Stimulated activated CD8-positive, alpha-beta memory T cell treated with anti-CD3 and anti-CD28 coated beads, Interleukin-12 subunit alpha, Interleukin-12 subunit beta, amount 100 ng/mL, for 24 hours (primary cell): ENCODE data around the gene GNAZ.
"Not testable (repeated sequence)": the region's sequence is repeated elsewhere in the genome, so short reads cannot be mapped to it uniquely, and the experiment has no call there.

Source experiments
- DNase-seq: peaks from one replicate; pipeline ENCODE4 v3.0.0-alpha.2; 2020; ENCODE audit errors: extremely low read depth

Gene GNAZ

GRCh38 chr22:23044570-23044969, 25.7 kb upstream of the GNAZ start:
- no peak for DNase-seq

GRCh38 chr22:23045461-23045860, 24.9 kb upstream of the GNAZ start:
- no peak for DNase-seq

- DNase-seq = no peak
Measured at GRCh38 chr22:23047265-23047664, 23.1 kb upstream of the GNAZ start.

- DNase-seq = no peak
Measured at GRCh38 chr22:23047742-23048141, 22.6 kb upstream of the GNAZ start.

GRCh38 chr22:23050546-23050945, 19.8 kb upstream of the GNAZ start:
- not testable (repeated sequence) for DNase-seq

- no peak for DNase-seq
Measured at GRCh38 chr22:23053051-23053707, 17.1 kb upstream of the GNAZ start.

GRCh38 chr22:23053912-23054530, 16.3 kb upstream of the GNAZ start:
- DNase-seq = no peak

- no peak for DNase-seq
Measured at GRCh38 chr22:23054531-23055257, 15.6 kb upstream of the GNAZ start.

GRCh38 chr22:23055449-23056179, 14.7 kb upstream of the GNAZ start:
- no peak for DNase-seq

GRCh38 chr22:23057331-23057730, 13.0 kb upstream of the GNAZ start:
- no peak for DNase-seq

GRCh38 chr22:23058063-23058462, 12.3 kb upstream of the GNAZ start:
- no peak for DNase-seq

- no peak for DNase-seq
Measured at GRCh38 chr22:23058481-23059283, 11.6 kb upstream of the GNAZ start.

- no peak for DNase-seq
Measured at GRCh38 chr22:23059284-23059948, 10.9 kb upstream of the GNAZ start.

- no peak for DNase-seq
Measured at GRCh38 chr22:23060612-23061400, 9.5 kb upstream of the GNAZ start.

- DNase-seq = no peak
Measured at GRCh38 chr22:23061471-23062280, 8.6 kb upstream of the GNAZ start.

- no peak for DNase-seq
Measured at GRCh38 chr22:23062616-23063538, 7.4 kb upstream of the GNAZ start.

GRCh38 chr22:23063539-23064380, 6.6 kb upstream of the GNAZ start:
- no peak for DNase-seq
